ENCODE data around the gene TCL1A. TPM values are rescaled to one million over a fixed set of nuclear protein-coding genes. Genes with fewer than 3 reads are reported as not detected.

TCL1A gene
- total RNA-seq, 1 experiment from 2014 or later: not detected

DNA sequence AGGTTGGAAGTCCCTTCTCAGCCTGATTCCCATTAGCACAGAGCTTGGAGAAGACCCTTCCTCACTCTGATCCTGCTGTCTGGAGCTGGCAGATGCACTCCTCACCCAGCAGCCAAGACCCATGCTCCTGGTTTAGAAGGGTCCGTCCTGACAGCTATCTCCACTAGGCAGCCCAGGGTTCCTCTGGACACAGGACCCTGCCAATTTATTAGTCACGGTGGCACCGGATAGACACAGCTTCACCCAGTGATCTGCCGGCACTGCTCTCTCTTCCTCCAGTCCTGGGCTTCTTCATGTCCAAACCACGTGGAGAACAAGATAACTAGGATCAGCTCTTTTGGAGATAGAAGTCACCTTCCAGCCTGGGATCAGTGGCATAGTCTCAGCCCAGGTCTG lies 53.9 kb downstream of the TCL1A start:
- H3K4me3 Mint-ChIP-seq (ENCODE audit: low read depth, unreplicated experiment): no peak overlapping the region
- TF ChIP-seq CTCF (IDR thresholded peaks at IDR 0.05; ENCODE audit: unreplicated experiment): no peak
- H3K4me1 Mint-ChIP-seq (ENCODE audit: low read depth, unreplicated experiment): peaks cover 8% of the 10 kb centered on the region
- no peak overlapping the region for H3K27ac Mint-ChIP-seq (ENCODE audit: unreplicated experiment)
- no peak for DNase-seq
- BruUV-seq (replicated peaks): no TSS peak
- H3K9me3 Mint-ChIP-seq (ENCODE audit: low read depth, unreplicated experiment): no peaks in the 10 kb centered on the region
- H3K27me3 Mint-ChIP-seq (ENCODE audit: unreplicated experiment): peaks cover 84% of the 10 kb centered on the region
- H3K36me3 Mint-ChIP-seq (ENCODE audit: insufficient read depth, unreplicated experiment): no peaks in the 10 kb centered on the region
- intact Hi-C loops (cut with micrococcal nuclease; ENCODE audit: unreplicated experiment): no loop called here
- CTCF ChIA-PET: no interaction called here

Other genes with a start within 250 kb of the TCL1A start
- 0.97 and 1.1 TPM in 2 replicates for gene SYNE3, start 197.5 kb downstream of the TCL1A start, total RNA-seq (2022)
- 54.8 and 58.0 TPM in 2 replicates for gene GLRX5, start 179.1 kb downstream of the TCL1A start, total RNA-seq (2022)
- not detected in 2 replicates for gene TCL1B, start 27.7 kb downstream of the TCL1A start, total RNA-seq (2022)
- not detected in 2 replicates for gene TUNAR, start 162.7 kb upstream of the TCL1A start, total RNA-seq (2022)